ENCODE data around the gene HEATR5B.

- no peak for TF ChIP-seq POLR2AphosphoS5 (IDR thresholded peaks at IDR 0.05; ENCODE audit: low read depth)
- no peak for TF ChIP-seq CTCF (IDR thresholded peaks at IDR 0.05; ENCODE audit: insufficient read depth, low read length)
- no peak for TF ChIP-seq REST (IDR thresholded peaks at IDR 0.05; ENCODE audit: insufficient replicate concordance, low read depth)
- TF ChIP-seq GABPA (IDR thresholded peaks at IDR 0.05; ENCODE audit: low read depth) = no peak
- no peak for TF ChIP-seq SPI1 (IDR thresholded peaks at IDR 0.05; ENCODE audit: borderline replicate concordance, low read depth)
Measured at GRCh38 chr2:37105150-37105549, 21.0 kb upstream of the HEATR5B start.
